GM10248 (cell line): ENCODE measurements around the gene MYH14.
"Not testable (repeated sequence)": the region's sequence is repeated elsewhere in the genome, so short reads cannot be mapped to it uniquely, and the experiment has no call there.

Experiments
- CTCF ChIA-PET: fragments of 300-600 bp; sonication (Branson Sonifier 250); formaldehyde crosslinking; extraction: SDS; loops from one replicate; lab custom pipeline; 2021; ENCODE audit warnings: antibody characterized with exemption; lab: Yijun Ruan, JAX
- POLR2A ChIA-PET: fragments of 350-650 bp; sonication (Branson Sonifier 250); formaldehyde crosslinking; extraction: SDS; loops from one replicate; lab custom pipeline; 2020; ENCODE audit warnings: antibody characterized with exemption; lab: Yijun Ruan, JAX
- DNase-seq: peaks from one replicate; pipeline ENCODE4 v3.0.0; 2012; ENCODE audit errors: extremely low spot score
- CTCF ChIP-seq: IDR thresholded peaks from 2 replicates; pipeline ENCODE4 v1.5.1; 2012; ENCODE audit warnings: mild to moderate bottlenecking, low read depth; ENCODE audit errors: extremely low read depth, missing control alignments, control extremely low read depth

Gene MYH14

GRCh38 chr19:50331994-50332243, 128.5 kb downstream of the MYH14 start:
- ChIA-PET POLR2A (no interaction called here), CTCF (no interaction called here)
- no peak for DNase-seq
- TF ChIP-seq CTCF, result no peak

GRCh38 chr19:50332244-50333038, 129.0 kb downstream of the MYH14 start:
- no peak for TF ChIP-seq CTCF
- ChIA-PET POLR2A (interaction anchor here (1.4 kb wide), 1 partner anchor 10 kb away, joined by 17 read pairs; no protein-coding TSS in a partner anchor), CTCF (interaction anchor here (1.1 to 4.8 kb wide), 4 partner anchors 9 to 25 kb away, joined by 4 to 16 read pairs (median 6); no protein-coding TSS in a partner anchor)
- DNase-seq, result no peak

GRCh38 chr19:50333235-50333736, 129.9 kb downstream of the MYH14 start:
- DNase-seq, result peak; percentile 83
- no peak for TF ChIP-seq CTCF
- ChIA-PET POLR2A (interaction anchor here (0.6 to 1.4 kb wide), 2 partner anchors 9 to 1938 kb away, joined by 3 to 17 read pairs; no protein-coding TSS in a partner anchor), CTCF (interaction anchor here (1.1 to 4.8 kb wide), 6 partner anchors 8 to 204 kb away, joined by 3 to 16 read pairs (median 5); no protein-coding TSS in a partner anchor)

- TF ChIP-seq CTCF, result no peak
- POLR2A ChIA-PET, result interaction anchor here (0.6 to 1.4 kb wide), 2 partner anchors 8 to 1939 kb away, joined by 3 to 17 read pairs; no protein-coding TSS in a partner anchor
- peak; percentile 91 for DNase-seq
- CTCF ChIA-PET, result interaction anchor here (1.1 to 4.8 kb wide), 5 partner anchors 10 to 203 kb away, joined by 3 to 16 read pairs (median 5); no protein-coding TSS in a partner anchor
Measured at GRCh38 chr19:50333737-50334617, 130.6 kb downstream of the MYH14 start.

GRCh38 chr19:50334741-50335421, 131.5 kb downstream of the MYH14 start:
- CTCF ChIA-PET, result interaction anchor here (1.1 to 4.8 kb wide), 3 partner anchors 9 to 23 kb away, joined by 3 to 16 read pairs (median 6); no protein-coding TSS in a partner anchor
- no peak for DNase-seq
- no peak for TF ChIP-seq CTCF
- POLR2A ChIA-PET, result no interaction called here

GRCh38 chr19:50337031-50337430, 133.6 kb downstream of the MYH14 start:
- POLR2A ChIA-PET, DNase-seq: not testable (repeated sequence)
- CTCF ChIA-PET, result interaction anchor here (4.8 kb wide), 1 partner anchor 20 kb away, joined by 16 read pairs; no protein-coding TSS in a partner anchor
